MV-4-11 (cell line): Measurements from ENCODE around the gene ADAMTSL3.
"Not testable (repeated sequence)": the region's sequence is repeated elsewhere in the genome, so short reads cannot be mapped to it uniquely, and the experiment has no call there.

Source experiments
- DNase-seq: peaks from one replicate; lab custom pipeline; 2025; lab: John Stamatoyannopoulos, UW

The ADAMTSL3 gene

DNA sequence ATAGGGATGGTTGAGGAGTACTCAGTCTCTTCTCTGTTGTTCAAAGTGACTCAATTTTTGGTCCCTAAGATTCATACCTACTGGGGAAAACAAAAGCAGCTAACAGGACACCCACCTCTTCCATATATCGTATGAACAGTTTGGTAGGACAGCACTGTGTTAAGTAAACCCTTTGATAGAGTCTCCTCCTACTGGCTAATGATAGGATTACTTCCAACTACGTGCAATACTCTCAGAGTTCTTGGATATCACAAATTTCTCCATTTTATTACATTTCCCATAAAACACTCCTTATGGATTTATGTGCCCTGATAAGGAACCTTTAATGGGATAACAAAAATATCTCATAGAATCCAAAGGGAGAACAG, 381.5 kb downstream of the ADAMTSL3 start:
- DNase-seq: peak; percentile 5

DNA sequence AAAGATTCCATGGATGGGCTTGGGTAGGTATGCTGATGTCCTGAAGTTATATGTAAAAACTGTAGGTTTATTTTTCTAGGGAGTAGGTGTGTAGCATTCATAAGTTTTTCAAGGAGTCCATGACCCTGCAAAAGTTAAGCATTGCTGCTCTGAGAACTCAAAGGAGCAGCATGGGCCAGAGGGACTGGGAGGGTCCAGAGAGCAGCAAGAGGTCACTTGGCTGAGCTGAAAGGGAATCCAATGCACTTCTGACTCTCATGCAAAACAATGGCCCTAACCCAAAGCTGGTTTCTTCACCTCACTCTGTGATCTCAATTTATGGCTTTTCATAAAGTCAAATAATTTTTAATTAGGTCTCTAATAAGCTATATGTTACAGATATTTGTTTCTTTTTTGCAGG, 383.4 kb downstream of the ADAMTSL3 start:
- DNase-seq: no peak

DNA sequence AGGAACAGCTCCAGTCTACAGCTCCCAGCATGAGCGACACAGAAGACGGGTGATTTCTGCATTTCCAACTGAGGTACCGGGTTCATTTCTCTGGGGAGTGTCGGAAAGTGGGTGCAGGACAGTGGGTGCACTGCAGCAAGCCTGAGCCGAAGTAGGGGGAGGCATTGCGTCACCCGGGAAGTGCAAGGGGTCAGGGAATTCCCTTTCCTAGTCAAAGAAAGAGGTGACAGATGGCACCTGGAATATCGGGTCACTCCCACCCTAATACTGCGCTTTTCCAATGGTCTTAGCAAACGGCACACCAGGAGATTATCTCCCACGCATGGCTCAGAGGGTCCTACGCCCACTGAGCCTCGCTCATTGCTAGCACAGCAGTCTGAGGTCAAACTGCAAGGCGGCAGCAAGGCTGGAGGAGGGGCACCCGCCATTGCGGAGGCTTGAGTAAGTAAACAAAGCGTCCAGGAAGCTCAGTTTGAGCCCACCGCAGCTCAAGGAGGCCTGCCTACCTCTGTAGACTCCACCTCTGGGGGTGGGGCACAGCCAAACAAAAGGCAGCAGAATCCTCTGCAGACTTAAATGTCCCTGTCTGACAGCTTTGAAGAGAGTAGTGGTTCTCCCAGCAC, 388.6 kb downstream of the ADAMTSL3 start:
- DNase-seq: not testable (repeated sequence)

- DNase-seq: no peak
Measured at GRCh38 chr15:84046064-84046637, 392.2 kb downstream of the ADAMTSL3 start.

DNA sequence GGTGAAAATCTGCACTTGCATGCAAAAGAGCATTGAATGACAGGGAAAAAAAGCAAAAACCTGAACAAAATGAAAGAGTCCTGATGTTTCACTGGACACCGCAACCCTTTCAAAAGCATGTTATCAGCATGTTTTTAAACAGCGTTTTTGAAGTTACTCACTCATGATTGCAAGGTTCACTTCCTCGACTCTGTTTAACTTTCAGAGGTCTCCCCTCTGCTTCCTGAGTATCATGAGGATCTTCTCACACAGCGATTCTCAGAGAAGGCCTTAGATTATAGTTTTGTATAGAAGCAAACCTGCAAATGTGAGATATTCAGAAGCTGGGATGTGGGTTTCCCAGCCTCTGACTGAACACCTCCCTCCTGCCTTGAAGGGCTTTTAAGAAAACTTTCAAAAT, 395.6 kb downstream of the ADAMTSL3 start:
- not testable (repeated sequence) for DNase-seq

DNA sequence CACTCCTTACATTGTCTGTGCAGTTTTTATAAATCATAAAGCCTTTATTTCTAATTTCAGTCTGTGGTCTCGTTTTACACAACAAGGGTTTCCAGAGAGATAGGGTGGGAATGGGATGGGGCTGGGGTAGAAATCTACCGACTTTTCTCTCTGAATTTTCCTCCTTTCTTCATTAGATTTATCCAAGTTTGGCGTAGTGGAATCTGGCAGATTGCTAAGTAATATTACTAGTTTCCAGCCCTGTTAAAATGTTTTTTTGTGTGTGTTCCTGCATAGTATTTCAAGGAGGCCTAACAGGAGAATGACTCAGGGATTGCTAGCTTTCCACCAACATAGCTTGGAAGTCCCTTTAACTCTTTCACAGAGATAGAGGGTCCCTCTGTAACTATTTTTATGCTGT, 396.2 kb downstream of the ADAMTSL3 start:
- DNase-seq: no peak

- not testable (repeated sequence) for DNase-seq
Measured at GRCh38 chr15:84051146-84051545, 397.2 kb downstream of the ADAMTSL3 start.

GRCh38 chr15:84054544-84054943, 400.6 kb downstream of the ADAMTSL3 start:
- DNase-seq: not testable (repeated sequence)

DNA sequence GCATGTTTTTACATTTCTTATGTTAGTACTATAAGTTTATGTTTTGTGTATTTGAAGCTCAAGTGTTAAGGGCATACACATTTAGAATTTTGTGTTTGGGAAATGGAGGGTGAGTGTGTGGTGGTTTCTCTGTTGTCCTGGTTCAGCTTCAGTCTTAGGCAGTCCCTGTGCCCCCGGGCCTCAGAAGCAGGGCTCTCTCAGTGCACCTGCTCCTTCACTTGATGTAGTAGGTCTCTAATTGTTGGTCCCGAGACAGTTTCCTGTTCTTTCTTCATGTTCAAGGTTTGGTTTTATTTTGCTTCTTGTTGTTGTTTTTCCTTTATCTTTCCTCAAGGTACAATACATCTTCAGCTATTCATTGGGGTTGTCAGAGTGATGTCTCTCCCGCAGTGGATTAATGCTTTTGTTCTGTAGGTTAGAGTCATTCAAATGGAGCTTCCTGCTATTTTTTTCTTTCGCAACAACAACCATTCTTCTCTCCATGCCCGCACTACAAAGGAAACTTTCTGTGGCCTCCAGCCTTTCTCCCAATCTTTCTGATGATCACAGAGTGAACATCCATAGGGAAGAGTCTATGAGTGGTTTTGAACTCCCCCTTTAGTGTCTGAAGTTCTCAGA, 403.9 kb downstream of the ADAMTSL3 start:
- DNase-seq: no peak

DNA sequence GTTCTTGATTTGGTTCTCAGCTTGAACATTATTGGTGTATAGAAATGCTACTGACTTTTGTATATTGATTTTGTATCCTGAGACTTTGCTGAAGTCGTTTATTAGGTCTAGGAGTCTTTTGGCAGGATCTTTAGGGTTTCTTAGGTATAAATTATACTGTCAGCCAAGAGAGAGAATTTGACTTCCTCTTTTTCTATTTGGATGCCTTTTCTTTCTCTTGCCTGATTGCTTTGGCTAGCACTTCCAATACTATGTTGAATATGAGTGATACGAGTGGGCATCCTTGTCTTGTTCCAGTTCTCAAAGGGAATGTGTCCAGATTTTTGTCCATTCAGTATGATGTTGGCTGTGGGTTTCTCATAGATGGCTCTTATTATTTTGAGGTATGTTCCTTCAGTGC, 409.8 kb downstream of the ADAMTSL3 start:
- peak; percentile 7 for DNase-seq

DNA sequence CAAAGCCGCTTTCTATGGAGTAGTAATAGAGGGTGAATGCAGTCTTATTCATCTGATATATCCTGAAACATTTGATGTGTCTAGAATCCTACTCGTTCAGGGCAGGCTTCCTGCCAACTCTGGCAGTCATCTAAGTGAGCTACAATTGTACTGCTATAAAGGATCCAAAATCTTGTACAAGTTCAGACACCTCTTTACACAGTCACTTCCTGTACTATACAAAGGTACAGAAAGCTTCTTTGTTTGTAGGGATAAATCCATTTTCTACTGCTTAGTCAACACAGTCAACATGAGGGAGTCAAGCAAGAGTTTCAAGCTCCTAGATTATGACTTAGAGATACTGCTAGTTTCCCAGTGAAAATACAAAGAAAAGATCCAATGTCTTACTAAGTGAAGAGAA, 414.8 kb downstream of the ADAMTSL3 start:
- not testable (repeated sequence) for DNase-seq

DNA sequence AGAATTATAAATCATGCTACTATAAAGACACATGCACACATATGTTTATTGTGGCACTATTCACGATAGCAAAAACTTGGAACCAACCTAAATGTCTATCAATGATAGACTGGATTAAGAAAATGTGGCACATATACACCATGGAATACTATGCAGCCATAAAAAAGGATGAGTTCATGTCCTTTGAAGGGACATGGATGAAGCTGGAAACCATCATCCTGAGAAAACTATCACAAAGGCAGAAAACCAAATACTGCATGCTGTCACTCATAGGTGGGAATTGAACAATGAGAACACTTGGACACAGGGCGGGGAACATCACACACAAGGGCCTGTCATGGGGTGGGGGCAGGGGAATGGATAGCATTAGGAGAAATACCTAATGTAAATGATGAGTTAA, 424.1 kb downstream of the ADAMTSL3 start:
- not testable (repeated sequence) for DNase-seq

- not testable (repeated sequence) for DNase-seq
Measured at GRCh38 chr15:84079325-84079884, 425.5 kb downstream of the ADAMTSL3 start.

DNA sequence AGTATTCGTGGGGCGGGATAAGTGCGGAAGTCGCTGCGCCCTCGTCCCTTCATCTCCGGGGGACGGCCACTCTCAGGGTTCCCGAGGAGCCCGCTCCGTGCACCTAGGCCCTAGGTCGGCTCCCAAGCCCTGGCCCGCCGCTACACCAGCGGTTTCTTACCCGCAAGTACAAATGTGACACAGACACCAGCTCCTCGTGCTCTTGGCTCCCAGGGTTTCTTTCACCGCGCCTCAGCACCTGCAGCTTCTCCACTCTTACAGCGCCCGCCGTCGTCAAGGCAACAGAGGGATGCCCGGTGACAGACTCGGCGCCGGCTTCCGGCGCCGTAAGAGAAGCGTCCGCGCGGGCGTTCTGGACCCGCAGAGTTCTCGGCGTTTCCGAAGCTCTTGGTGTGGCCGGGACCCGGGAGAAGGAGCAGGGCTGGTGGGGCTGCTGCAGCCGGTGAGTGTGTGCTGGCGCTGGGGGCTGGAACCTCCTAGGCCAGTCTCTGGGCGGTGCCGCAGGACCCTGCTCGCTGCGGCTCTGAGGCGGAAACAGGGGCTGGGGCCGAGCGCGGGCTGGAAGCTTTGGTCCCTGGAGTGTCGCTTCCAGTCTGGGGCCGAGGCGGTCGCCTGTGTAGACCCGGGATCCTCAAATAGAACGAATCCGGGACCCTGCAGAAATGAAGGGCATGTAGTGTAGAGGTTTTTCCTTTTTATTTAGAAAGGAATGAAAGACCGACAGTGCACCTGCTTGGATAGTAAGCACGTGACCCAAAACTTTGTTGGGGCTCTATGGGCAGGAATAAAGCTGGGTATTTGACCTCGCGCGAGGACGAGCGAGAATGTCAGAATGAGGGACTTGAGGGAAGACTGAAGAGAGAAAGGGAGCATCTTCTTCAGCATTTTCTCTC, 426.2 kb downstream of the ADAMTSL3 start:
- no peak for DNase-seq

- DNase-seq: not testable (repeated sequence)
Measured at GRCh38 chr15:84080778-84081084, 426.8 kb downstream of the ADAMTSL3 start.

GRCh38 chr15:84081391-84082168, 427.7 kb downstream of the ADAMTSL3 start:
- no peak for DNase-seq

- no peak for DNase-seq
Measured at GRCh38 chr15:84082739-84083138, 428.8 kb downstream of the ADAMTSL3 start.

DNA sequence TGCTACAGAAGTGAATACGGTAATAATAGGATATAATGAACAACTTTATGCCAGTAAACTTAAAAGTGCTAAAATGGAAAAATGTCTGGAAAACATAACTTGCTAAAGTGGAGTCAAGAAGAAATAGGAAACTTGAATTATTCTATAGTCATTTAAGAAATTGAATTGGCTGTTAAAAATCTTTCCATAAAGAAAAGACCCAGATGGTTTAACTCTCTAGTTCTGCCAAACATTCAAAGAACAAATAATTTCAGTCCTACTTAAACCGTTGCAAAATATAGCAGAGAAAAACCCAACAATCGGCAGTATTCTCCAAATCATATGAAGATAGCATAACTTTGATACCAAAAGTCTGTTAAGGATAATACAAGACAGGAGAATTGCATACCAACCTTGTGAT, 432.1 kb downstream of the ADAMTSL3 start:
- not testable (repeated sequence) for DNase-seq
